Motor neuron (in vitro differentiated cells): ENCODE measurements around the gene ONECUT1. TPM values are rescaled to one million over a fixed set of nuclear protein-coding genes. Genes with fewer than 3 reads are reported as not detected.

Experiments
- ATAC-seq, 8 experiments: fragments of 200-7000 bp; cut with Tn5 transposase; replicated peaks in 6 of 8; 2 replicates each; pipeline ENCODE4 v1.8.0; 2021; ENCODE audit warnings: mild to moderate bottlenecking in 8 of 8, moderate library complexity in 8 of 8
- H3K27ac ChIP-seq, 2 donors: fragments of 250-450 bp; sonication (Bioruptor Pico); 2 replicates each; pipeline ENCODE4 v1.9.0; 2021; ENCODE audit warnings: antibody characterized with exemption in 2 of 2, mild to moderate bottlenecking in 2 of 2, moderate library complexity in 1 of 2
- H3K4me1 ChIP-seq, 2 donors: fragments of 250-450 bp; sonication (Bioruptor Pico); replicated peaks in 1 of 2; 2 replicates each; pipeline ENCODE4 v1.6.1; 2021; ENCODE audit warnings: antibody characterized with exemption in 2 of 2, mild to moderate bottlenecking in 2 of 2, moderate library complexity in 1 of 2
- H3K4me3 ChIP-seq, 5 donors: fragments of 250-450 bp; sonication (Bioruptor Pico); 2 replicates each; pipeline ENCODE4 v1.9.0; 2021; ENCODE audit warnings: antibody characterized with exemption in 5 of 5, mild to moderate bottlenecking in 5 of 5, moderate library complexity in 4 of 5
- WGBS, 10 experiments: fragments of 450-650 bp; shearing (Covaris generic); methylation state at CpG; one replicate each; pipeline ENCODE4 v1.0.0; 2022; 5-methylcytosine and 5-hydroxymethylcytosine counted together
- in situ Hi-C, 9 experiments: fragments of 400-800 bp; cut with MboI; loops; one replicate each; pipeline ENCODE4 v1.15.0; 2021; ENCODE audit warnings: low sequenced_read_pairs in 9 of 9, low pct_unique_long_range_greater_than_20kb in 2 of 9; ENCODE audit not compliant: unreplicated experiment in 9 of 9
- total RNA-seq, 8 experiments: library from RNA; unstranded; fragments of 300-600 nt; gene quantifications; 2 replicates each; pipeline versions ENCODE4 v1.2.3 to v1.2.4, GENCODE V29; 2022

Gene ONECUT1
- total RNA-seq, 8 experiments from 2014 or later: 0.36 to 86.3 (median 13.3) TPM

- peaks cover 3 to 8% of the 10 kb centered on the region in 2 donors for H3K4me1 ChIP-seq
- ATAC-seq: no peak
- no peak overlapping the region for H3K4me3 ChIP-seq
- no peak overlapping the region for H3K27ac ChIP-seq
- 43 to 100% (median 87%) methylated on average over 1 to 4 of the region's 5 CpGs; no CpG with 5 or more reads in 6 of the 10 experiments for WGBS, 10 experiments
- in situ Hi-C loops: loop anchor here in 1 of 9 experiments (25.0 kb wide), 1 partner anchor 948 kb away; no protein-coding TSS in a partner anchor
Observed at GRCh38 chr15:52764731-52765130, 25.4 kb downstream of the ONECUT1 start.

- in situ Hi-C loops: loop anchor here in 1 of 9 experiments (25.0 kb wide), 1 partner anchor 950 kb away; no protein-coding TSS in a partner anchor
- H3K4me1 ChIP-seq: peaks cover 3 to 4% of the 10 kb centered on the region in 2 donors
- 0 to 100% (median 60%) methylated on average over 2 to 5 of the region's 5 CpGs; no CpG with 5 or more reads in 1 of the 10 experiments for WGBS, 10 experiments
- H3K27ac ChIP-seq: no peak overlapping the region
- no peak overlapping the region for H3K4me3 ChIP-seq
- no peak for ATAC-seq
Observed at GRCh38 chr15:52762621-52763020, 27.5 kb downstream of the ONECUT1 start.

- no peaks in the 10 kb centered on the region for H3K4me1 ChIP-seq
- 0 to 100% (median 44%) methylated on average over 1 of the region's 1 CpG; no CpG with 5 or more reads in 3 of the 10 experiments for WGBS, 10 experiments
- H3K4me3 ChIP-seq: no peak overlapping the region
- H3K27ac ChIP-seq: no peak overlapping the region
- in situ Hi-C loops: loop anchor here in 1 of 9 experiments (25.0 kb wide), 1 partner anchor 952 kb away; no protein-coding TSS in a partner anchor
- ATAC-seq: no peak
Observed at GRCh38 chr15:52760562-52760961, 29.6 kb downstream of the ONECUT1 start.

- ATAC-seq: no peak
- in situ Hi-C loops: loop anchor here in 1 of 9 experiments (25.0 kb wide), 1 partner anchor 952 kb away; no protein-coding TSS in a partner anchor
- Histone ChIP-seq H3K4me1 (no peaks in the 10 kb centered on the region), H3K4me3 (no peak overlapping the region), H3K27ac (no peak overlapping the region)
- WGBS, 10 experiments: 28 to 100% (median 85%) methylated on average over 1 to 6 of the region's 6 CpGs; no CpG with 5 or more reads in 3 of the 10 experiments
Observed at GRCh38 chr15:52759969-52760368, 30.2 kb downstream of the ONECUT1 start.

- Histone ChIP-seq H3K27ac (no peak overlapping the region), H3K4me1 (no peaks in the 10 kb centered on the region), H3K4me3 (no peak overlapping the region)
- WGBS, 10 experiments: 16 to 100% (median 90%) methylated on average over 3 to 6 of the region's 6 CpGs
- in situ Hi-C loops: loop anchor here in 1 of 9 experiments (25.0 kb wide), 1 partner anchor 955 kb away; no protein-coding TSS in a partner anchor
- peak in 2 of 8 experiments; percentile 52 to 68 for ATAC-seq
Observed at GRCh38 chr15:52757496-52757895, 32.6 kb downstream of the ONECUT1 start.

- Histone ChIP-seq H3K4me3 (no peak overlapping the region), H3K4me1 (peaks cover 0 to 6% of the 10 kb centered on the region in 2 donors), H3K27ac (no peak overlapping the region)
- ATAC-seq: no peak
- in situ Hi-C loops: loop anchor here in 1 of 9 experiments (25.0 kb wide), 1 partner anchor 961 kb away; no protein-coding TSS in a partner anchor
- 0 to 93% (median 81%) methylated on average over 2 of the region's 2 CpGs; no CpG with 5 or more reads in 1 of the 10 experiments for WGBS, 10 experiments
Observed at GRCh38 chr15:52751522-52751921, 38.6 kb downstream of the ONECUT1 start.

- WGBS, 10 experiments: 27 to 88% (median 63%) methylated on average over 1 to 4 of the region's 4 CpGs; no CpG with 5 or more reads in 3 of the 10 experiments
- no peak for ATAC-seq
- in situ Hi-C loops: loop anchor here in 3 of 9 experiments (25.0 kb wide), 3 partner anchors 112 to 512 kb away; no protein-coding TSS in a partner anchor
- Histone ChIP-seq H3K4me3 (no peak overlapping the region), H3K4me1 (peaks cover 0 to 6% of the 10 kb centered on the region in 2 donors), H3K27ac (no peak overlapping the region)
Observed at GRCh38 chr15:52749258-52749657, 40.9 kb downstream of the ONECUT1 start.

GRCh38 chr15:52746162-52746757, 43.9 kb downstream of the ONECUT1 start:
- in situ Hi-C loops: loop anchor here in 3 of 9 experiments (25.0 kb wide), 3 partner anchors 109 to 509 kb away; no protein-coding TSS in a partner anchor

GRCh38 chr15:52745326-52746161, 44.6 kb downstream of the ONECUT1 start:
- Histone ChIP-seq H3K4me1 (peaks cover 0 to 6% of the 10 kb centered on the region in 2 donors), H3K4me3 (no peak overlapping the region), H3K27ac (no peak overlapping the region)
- in situ Hi-C loops: loop anchor here in 3 of 9 experiments (25.0 kb wide), 3 partner anchors 108 to 508 kb away; no protein-coding TSS in a partner anchor
- ATAC-seq: no peak
- 36 to 80% (median 71%) methylated on average over 1 to 9 of the region's 12 CpGs; no CpG with 5 or more reads in 1 of the 10 experiments for WGBS, 10 experiments

More at GRCh38 chr15:52746162-52746757, 43.9 kb downstream of the ONECUT1 start:
- no peak overlapping the region for H3K4me3 ChIP-seq
- peak in 2 of 8 experiments; percentile 12 to 52 for ATAC-seq
- peaks cover 0 to 6% of the 10 kb centered on the region in 2 donors for H3K4me1 ChIP-seq
- H3K27ac ChIP-seq: no peak overlapping the region
- 22 to 100% (median 72%) methylated on average over 1 to 6 of the region's 6 CpGs for WGBS, 10 experiments

- H3K4me1 ChIP-seq: peaks cover 0 to 3% of the 10 kb centered on the region in 2 donors
- H3K27ac ChIP-seq: no peak overlapping the region
- H3K4me3 ChIP-seq: no peak overlapping the region
- in situ Hi-C loops: loop anchor here in 5 of 9 experiments (10.0 to 25.0 kb wide), 4 partner anchors 101 to 501 kb away; no protein-coding TSS in a partner anchor
- no peak for ATAC-seq
- 51 to 100% (median 95%) methylated on average over 1 to 4 of the region's 4 CpGs; no CpG with 5 or more reads in 3 of the 10 experiments for WGBS, 10 experiments
Observed at GRCh38 chr15:52738311-52738710, 51.8 kb downstream of the ONECUT1 start.

GRCh38 chr15:52737720-52738119, 52.4 kb downstream of the ONECUT1 start:
- 0 to 100% (median 57%) methylated on average over 1 to 3 of the region's 3 CpGs; no CpG with 5 or more reads in 3 of the 10 experiments for WGBS, 10 experiments
- in situ Hi-C loops: loop anchor here in 5 of 9 experiments (10.0 to 25.0 kb wide), 4 partner anchors 100 to 500 kb away; no protein-coding TSS in a partner anchor
- H3K27ac ChIP-seq: no peak overlapping the region

More at GRCh38 chr15:52737720-52738119, 52.4 kb downstream of the ONECUT1 start:
- peak in 1 of 8 experiments; percentile 11 for ATAC-seq
- Histone ChIP-seq H3K4me1 (peaks cover 0 to 3% of the 10 kb centered on the region in 2 donors), H3K4me3 (no peak overlapping the region)
